Left ventricle myocardium inferior (tissue), 1 donor: ENCODE data around the gene TYRP1. TPM values are rescaled to one million over a fixed set of nuclear protein-coding genes. Genes with fewer than 3 reads are reported as not detected.
A peak's percentile ranks its signal among the peaks of the same experiment; 100 is the strongest.

Source experiments
- DNase-seq: peaks from one replicate; pipeline ENCODE4 v3.0.0-alpha.2; 2020
- H3K27ac ChIP-seq: fragments of 200-600 bp; replicated peaks from 2 replicates; pipeline ENCODE4 v1.8.0; 2021
- H3K27me3 ChIP-seq: fragments of 200-600 bp; 2 replicates; pipeline ENCODE4 v1.8.0; 2021; ENCODE audit warnings: low read depth
- H3K36me3 ChIP-seq: fragments of 200-600 bp; 2 replicates; pipeline ENCODE4 v1.8.0; 2021
- H3K4me1 ChIP-seq: fragments of 200-600 bp; 2 replicates; pipeline ENCODE4 v1.8.0; 2021
- H3K4me3 ChIP-seq: fragments of 200-600 bp; 2 replicates; pipeline ENCODE4 v1.8.0; 2021; ENCODE audit warnings: mild to moderate bottlenecking, moderate library complexity
- H3K9me3 ChIP-seq: fragments of 200-600 bp; replicated peaks from 2 replicates; pipeline ENCODE4 v1.8.0; 2021
- intact Hi-C: fragments of 100-400 bp; cut with micrococcal nuclease; formaldehyde crosslinking; loops from one replicate; pipeline ENCODE4 v1.11.0; 2022
- total RNA-seq: library from RNA; stranded (reverse); fragmentation: NEBNext Ultra II Directional; extraction: Animal tissue kit (Norgen Biotek cat#: 25700); gene quantifications from one replicate; pipeline ENCODE4 v1.2.1, GENCODE V29; 2021
- TF ChIP-seq, protein P1 (sequence below): fragments of 200-600 bp; IDR thresholded peaks from 2 replicates; pipeline ENCODE4 v1.8.0; 2021; ENCODE audit warnings: antibody characterized with exemption, mild to moderate bottlenecking, borderline replicate concordance
- donor health status: DM: no; HTN: yes; CAD: no; lungs with severe emphysema.

Gene TYRP1
- total RNA-seq, 1 donor from 2014 or later: 74.1 TPM

DNA sequence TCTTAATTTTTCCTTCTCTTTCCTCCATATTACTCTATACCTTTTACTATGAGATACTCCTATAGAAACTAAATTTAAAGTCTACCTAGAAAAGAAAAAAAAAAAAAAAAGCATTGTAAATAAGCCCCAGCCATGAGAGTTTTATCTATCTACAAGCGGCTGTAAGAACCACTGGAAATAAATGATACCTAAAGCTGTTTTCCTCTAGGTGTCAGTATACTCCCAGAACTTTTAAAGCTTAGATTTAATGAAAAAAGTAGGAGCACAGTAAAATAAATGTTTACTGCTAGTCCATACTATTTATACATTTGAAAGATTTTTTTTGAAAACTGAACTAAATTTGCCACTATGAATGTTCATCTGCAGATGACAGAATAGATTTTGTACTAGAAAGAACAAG is 26.2 kb downstream of the TYRP1 start:
- intact Hi-C loops: loop anchor here (5.0 kb wide), 1 partner anchor 378 kb away; no protein-coding TSS in a partner anchor
- Histone ChIP-seq H3K27me3 (no peaks in the 10 kb centered on the region), H3K27ac (no peak overlapping the region), H3K9me3 (no peaks in the 10 kb centered on the region), H3K36me3 (no peaks in the 10 kb centered on the region), H3K4me1 (peaks cover 8% of the 10 kb centered on the region), H3K4me3 (no peak overlapping the region)
- TF ChIP-seq, protein P1, sequence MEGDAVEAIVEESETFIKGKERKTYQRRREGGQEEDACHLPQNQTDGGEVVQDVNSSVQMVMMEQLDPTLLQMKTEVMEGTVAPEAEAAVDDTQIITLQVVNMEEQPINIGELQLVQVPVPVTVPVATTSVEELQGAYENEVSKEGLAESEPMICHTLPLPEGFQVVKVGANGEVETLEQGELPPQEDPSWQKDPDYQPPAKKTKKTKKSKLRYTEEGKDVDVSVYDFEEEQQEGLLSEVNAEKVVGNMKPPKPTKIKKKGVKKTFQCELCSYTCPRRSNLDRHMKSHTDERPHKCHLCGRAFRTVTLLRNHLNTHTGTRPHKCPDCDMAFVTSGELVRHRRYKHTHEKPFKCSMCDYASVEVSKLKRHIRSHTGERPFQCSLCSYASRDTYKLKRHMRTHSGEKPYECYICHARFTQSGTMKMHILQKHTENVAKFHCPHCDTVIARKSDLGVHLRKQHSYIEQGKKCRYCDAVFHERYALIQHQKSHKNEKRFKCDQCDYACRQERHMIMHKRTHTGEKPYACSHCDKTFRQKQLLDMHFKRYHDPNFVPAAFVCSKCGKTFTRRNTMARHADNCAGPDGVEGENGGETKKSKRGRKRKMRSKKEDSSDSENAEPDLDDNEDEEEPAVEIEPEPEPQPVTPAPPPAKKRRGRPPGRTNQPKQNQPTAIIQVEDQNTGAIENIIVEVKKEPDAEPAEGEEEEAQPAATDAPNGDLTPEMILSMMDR: peak; percentile 66
- DNase-seq: no peak

DNA sequence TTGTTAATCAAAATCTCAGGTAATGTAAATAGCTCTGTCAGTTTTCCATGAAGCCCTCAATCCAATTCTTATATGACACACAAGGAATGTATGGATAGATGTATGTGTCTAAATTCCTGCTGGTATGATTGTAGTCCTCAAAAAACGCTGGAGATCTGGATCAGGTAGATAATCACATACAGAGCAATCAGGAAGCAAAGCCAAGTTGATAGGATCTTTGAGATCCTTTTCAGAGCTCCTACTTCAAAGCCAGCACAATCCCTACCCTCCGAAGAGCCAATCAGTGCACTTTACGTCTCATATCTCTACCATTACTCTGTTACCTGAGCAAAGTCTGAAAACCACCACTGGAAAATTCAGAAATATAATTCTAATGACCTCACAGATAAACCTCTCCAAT is 27.4 kb downstream of the TYRP1 start:
- intact Hi-C loops: loop anchor here (5.0 to 10.0 kb wide), 4 partner anchors 54 to 367 kb away; partner anchors contain the start of gene LURAP1L
- Histone ChIP-seq H3K27ac (no peak overlapping the region), H3K27me3 (no peaks in the 10 kb centered on the region), H3K4me1 (peaks cover 8% of the 10 kb centered on the region), H3K36me3 (no peaks in the 10 kb centered on the region), H3K4me3 (no peak overlapping the region), H3K9me3 (no peaks in the 10 kb centered on the region)
- TF ChIP-seq, protein P1: no peak
- no peak for DNase-seq

DNA sequence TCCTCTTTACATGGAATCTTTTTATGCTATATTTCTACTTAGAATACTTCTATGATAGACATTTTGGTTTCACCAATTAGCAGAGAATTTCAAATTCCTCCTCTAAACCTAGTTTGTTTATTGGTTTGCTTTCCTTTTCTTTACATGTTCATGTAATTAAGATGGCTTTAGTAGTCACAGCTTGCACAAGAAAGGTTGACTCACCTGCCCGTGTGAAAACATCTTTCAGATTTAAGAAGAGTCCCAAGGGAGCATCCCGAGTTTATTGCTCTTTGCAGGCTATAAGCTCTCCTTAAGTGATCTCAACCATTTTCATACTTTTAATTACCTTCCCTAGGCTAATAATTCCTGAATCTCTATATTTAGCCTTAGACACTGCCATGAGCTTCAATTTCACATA is 28.9 kb downstream of the TYRP1 start:
- Histone ChIP-seq H3K4me3 (no peak overlapping the region), H3K4me1 (peaks cover 8% of the 10 kb centered on the region), H3K36me3 (no peaks in the 10 kb centered on the region), H3K27ac (no peak overlapping the region), H3K9me3 (no peaks in the 10 kb centered on the region), H3K27me3 (no peaks in the 10 kb centered on the region)
- TF ChIP-seq, protein P1: no peak
- no peak for DNase-seq
- intact Hi-C loops: loop anchor here (5.0 to 10.0 kb wide), 4 partner anchors 53 to 365 kb away; partner anchors contain the start of gene LURAP1L

DNA sequence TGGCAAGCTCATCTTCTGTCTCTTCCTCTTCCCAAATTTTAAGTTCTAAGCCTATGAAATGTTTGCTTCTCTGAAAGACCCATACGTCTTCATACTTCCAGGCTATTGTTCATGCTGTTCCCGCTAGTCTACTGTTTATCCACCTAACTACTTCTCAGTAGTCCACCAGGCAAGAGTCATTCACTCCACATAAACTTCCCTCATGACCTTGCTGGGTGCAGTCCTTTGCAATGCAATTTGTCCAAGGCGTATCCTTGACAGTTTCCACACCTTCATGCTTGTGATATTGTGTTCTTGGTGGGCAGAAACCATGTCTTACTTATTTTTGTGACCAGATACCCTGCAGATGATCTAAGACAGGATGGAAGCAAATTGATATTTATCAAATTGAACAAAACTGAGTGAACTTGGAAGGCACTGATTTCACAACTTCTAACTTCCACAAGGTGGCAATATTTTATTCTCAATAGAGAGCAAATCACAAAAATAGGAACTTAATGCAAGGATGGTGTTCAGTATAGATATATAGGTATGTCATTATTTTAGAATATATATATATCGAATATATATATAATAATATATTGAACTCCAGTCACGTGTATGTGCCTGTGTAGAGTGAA is 30.3 kb downstream of the TYRP1 start:
- intact Hi-C loops: loop anchor here (5.0 to 10.0 kb wide), 4 partner anchors 51 to 364 kb away; partner anchors contain the start of gene LURAP1L
- Histone ChIP-seq H3K9me3 (no peaks in the 10 kb centered on the region), H3K27me3 (no peaks in the 10 kb centered on the region), H3K4me3 (no peak overlapping the region), H3K27ac (no peak overlapping the region), H3K4me1 (peaks cover 8% of the 10 kb centered on the region), H3K36me3 (no peaks in the 10 kb centered on the region)
- TF ChIP-seq, protein P1: peak; percentile 66
- no peak for DNase-seq

DNA sequence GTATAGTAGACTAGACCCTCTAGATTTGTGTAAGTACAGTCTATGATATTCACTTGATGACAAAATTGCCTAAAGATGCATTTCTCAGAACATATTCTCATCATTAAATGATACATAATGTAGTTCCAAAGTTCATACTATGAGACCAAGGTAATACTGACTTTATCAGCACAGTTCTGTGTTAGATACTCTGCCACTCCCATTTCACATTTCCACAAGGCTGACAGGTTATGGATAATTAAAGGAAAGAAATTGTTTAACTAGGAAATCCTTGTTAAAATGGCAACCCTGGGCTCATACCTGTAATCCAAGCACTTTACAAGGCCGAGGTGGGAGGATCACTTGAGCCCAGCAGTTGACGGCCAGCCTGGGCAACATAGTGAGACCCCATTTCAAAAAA is 33.6 kb downstream of the TYRP1 start:
- H3K9me3 ChIP-seq: no peaks in the 10 kb centered on the region
- no peak overlapping the region for H3K27ac ChIP-seq
- no peak for DNase-seq
- no peaks in the 10 kb centered on the region for H3K27me3 ChIP-seq
- H3K4me3 ChIP-seq: no peak overlapping the region
- TF ChIP-seq, protein P1: no peak
- no peaks in the 10 kb centered on the region for H3K36me3 ChIP-seq
- intact Hi-C loops: loop anchor here (10.0 kb wide), 2 partner anchors 48 to 88 kb away; partner anchors contain the start of gene LURAP1L
- no peaks in the 10 kb centered on the region for H3K4me1 ChIP-seq
